ENCODE data around the gene FAM221A. TPM values are rescaled to one million over a fixed set of nuclear protein-coding genes. Genes with fewer than 3 reads are reported as not detected.
A peak's percentile ranks its signal among the peaks of the same experiment; 100 is the strongest.

FAM221A gene, protein sequence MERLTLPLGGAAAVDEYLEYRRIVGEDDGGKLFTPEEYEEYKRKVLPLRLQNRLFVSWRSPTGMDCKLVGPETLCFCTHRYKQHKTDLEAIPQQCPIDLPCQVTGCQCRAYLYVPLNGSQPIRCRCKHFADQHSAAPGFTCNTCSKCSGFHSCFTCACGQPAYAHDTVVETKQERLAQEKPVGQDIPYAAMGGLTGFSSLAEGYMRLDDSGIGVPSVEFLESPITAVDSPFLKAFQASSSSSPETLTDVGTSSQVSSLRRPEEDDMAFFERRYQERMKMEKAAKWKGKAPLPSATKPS
- total RNA-seq (10 to 100 TPM; 12.1 to 21.6 TPM), polyA plus RNA-seq (ENCODE audit: insufficient read length in 2 of 2) (10 to 100 TPM; 19.9 to 20.6 TPM)
- long read RNA-seq, donor 1, partial matches to known transcripts: 0 of 9 reads
- long read RNA-seq, donor 1, other reads (novel, unspliced or antisense): 0 of 9 reads
- long read RNA-seq, donor 2, partial matches to known transcripts: 0 of 2 reads
- long read RNA-seq, donor 2, other reads (novel, unspliced or antisense): 0 of 2 reads
- long read RNA-seq, donor 3, partial matches to known transcripts: 0 of 3 reads
- long read RNA-seq, donor 3, other reads (novel, unspliced or antisense): 0 of 3 reads
- long read RNA-seq, donor 4, partial matches to known transcripts: 0 of 5 reads
- long read RNA-seq, donor 4, other reads (novel, unspliced or antisense): 0 of 5 reads

DNA sequence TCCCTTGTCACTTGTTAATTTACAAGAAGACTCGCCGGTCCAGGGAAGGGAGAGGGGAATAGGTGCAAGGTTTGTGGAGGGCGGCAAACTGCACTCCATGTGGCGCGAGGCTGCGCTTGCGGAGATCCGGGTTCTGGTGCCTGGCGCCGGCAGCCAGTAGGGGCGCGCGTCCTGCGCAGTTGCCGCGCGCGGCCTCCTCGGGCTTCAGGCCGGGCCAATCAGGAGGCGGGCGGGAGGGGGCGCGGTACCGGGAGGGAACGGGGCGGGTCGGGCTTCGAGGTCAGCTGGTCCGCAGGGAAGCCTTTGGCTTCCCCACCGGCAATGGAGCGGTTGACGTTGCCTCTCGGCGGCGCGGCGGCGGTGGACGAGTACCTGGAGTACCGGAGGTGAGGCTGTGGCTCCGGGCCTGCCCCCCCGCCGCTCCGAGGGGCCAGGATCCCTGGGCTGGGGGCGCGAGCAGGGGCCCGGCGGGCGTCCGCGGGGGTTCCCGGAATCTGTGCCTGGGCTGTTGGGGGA, at the start of gene FAM221A:
TSS of gene FAM221A (plus strand) at position 302 of the 516 bp plus-strand sequence. CDS start at position 322, 20 bp downstream.
- Histone ChIP-seq H3K4me1 (ENCODE audit: control insufficient read depth, insufficient read depth, low read length) (peaks cover 12% of the 10 kb centered on the region), H3K27ac (ENCODE audit: low read depth, low read length) (peak within 1 kb of the TSS; percentile 64), H3K4me3 (ENCODE audit: low read depth, low read length) (peak within 1 kb of the TSS; percentile 85), H3K9me3 (ENCODE audit: control insufficient read depth, insufficient read depth, low read length) (no peaks in the 10 kb centered on the region), H3K27me3 (ENCODE audit: control insufficient read depth, insufficient read depth, low read length) (no peaks in the 10 kb centered on the region), H3K36me3 (ENCODE audit: control insufficient read depth, insufficient read depth, low read length) (peaks cover 6% of the 10 kb centered on the region)
- 0% methylated on average over 47 of the region's 53 CpGs for WGBS (ENCODE audit: insufficient coverage)
- DNase-seq (ENCODE audit: low read depth in 4 of 6, low spot score in 6 of 6): peak; percentile 40 to 95 (median 72)

DNA sequence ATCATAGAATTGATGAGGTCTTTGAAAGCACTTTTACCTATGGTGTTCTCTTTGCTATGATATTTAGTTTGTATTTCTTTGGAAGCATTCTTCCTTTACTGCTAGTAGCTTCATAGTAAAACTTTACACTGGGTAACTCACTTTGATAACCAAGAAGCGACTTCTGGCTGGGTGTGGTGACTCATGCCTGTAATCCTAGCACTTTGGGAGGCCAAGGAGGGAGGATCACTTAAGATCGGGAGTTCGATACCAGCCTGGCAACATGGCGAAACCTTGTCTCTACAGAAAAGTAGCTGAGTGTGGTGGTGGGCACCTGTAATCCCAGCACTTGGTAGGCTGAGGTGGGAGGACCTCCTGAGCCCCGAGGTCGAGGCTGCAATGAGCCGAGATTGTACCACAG, 46.6 kb upstream of the FAM221A start:
- 98% methylated on average over 7 of the region's 7 CpGs for WGBS (ENCODE audit: insufficient coverage)
- H3K4me3 ChIP-seq (ENCODE audit: low read depth, low read length): no peak overlapping the region
- no peaks in the 10 kb centered on the region for H3K36me3 ChIP-seq (ENCODE audit: control insufficient read depth, insufficient read depth, low read length)

DNA sequence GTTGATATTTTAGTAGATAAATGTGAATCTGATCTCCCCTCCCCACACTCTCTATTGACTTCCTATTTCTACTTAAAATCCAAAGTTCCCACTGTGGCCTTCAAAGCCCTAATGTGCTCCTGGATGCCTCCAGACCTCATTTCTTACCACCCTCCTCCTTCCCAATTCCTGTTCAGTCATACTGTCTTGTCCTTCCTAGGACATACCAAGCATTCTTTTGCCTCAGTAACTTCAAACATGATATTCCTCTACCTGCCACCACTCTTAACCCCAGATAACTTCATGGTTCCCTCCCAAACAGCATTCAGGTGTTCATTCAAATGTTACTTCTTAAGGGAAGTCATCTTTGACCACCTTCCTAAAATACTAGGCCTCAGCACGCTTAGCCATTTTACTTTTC, 34.2 kb upstream of the FAM221A start:
- no peaks in the 10 kb centered on the region for H3K4me1 ChIP-seq (ENCODE audit: control insufficient read depth, insufficient read depth, low read length)
- WGBS (ENCODE audit: insufficient coverage): no CpG with 5 or more reads among the region's 1 CpG
- no peak for DNase-seq (ENCODE audit: low read depth in 4 of 6, low spot score in 6 of 6)

More for the DNA sequence above, 46.6 kb upstream of the FAM221A start:
- H3K27me3 ChIP-seq (ENCODE audit: control insufficient read depth, insufficient read depth, low read length): no peaks in the 10 kb centered on the region
- no peak overlapping the region for H3K27ac ChIP-seq (ENCODE audit: low read depth, low read length)
- peaks cover 4% of the 10 kb centered on the region for H3K4me1 ChIP-seq (ENCODE audit: control insufficient read depth, insufficient read depth, low read length)
- H3K9me3 ChIP-seq (ENCODE audit: control insufficient read depth, insufficient read depth, low read length): no peaks in the 10 kb centered on the region
- DNase-seq (ENCODE audit: low read depth in 4 of 6, low spot score in 6 of 6): no peak

DNA sequence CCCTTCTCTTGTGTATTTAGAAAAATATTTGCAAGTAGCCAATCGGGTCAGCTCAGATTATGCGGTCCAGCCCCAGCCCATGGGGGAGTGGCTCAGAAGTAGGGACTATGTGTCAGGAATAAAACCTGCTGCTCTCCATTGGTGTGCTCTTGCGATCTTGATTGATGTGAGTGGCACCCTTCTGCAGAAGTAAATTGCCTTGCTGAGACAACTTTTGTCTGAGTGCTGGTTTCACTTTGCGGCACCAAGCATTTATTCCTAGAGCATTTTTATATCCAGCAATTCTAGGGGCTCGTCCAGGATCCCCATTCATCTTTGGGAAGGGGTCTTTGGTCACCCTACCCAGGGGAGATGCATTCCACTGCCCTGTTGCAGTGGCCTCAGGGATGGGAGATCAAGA, 26.1 kb upstream of the FAM221A start:
- Histone ChIP-seq H3K4me1 (ENCODE audit: control insufficient read depth, insufficient read depth, low read length) (no peaks in the 10 kb centered on the region), H3K9me3 (ENCODE audit: control insufficient read depth, insufficient read depth, low read length) (peaks cover 3% of the 10 kb centered on the region), H3K27ac (ENCODE audit: low read depth, low read length) (no peak overlapping the region), H3K36me3 (ENCODE audit: control insufficient read depth, insufficient read depth, low read length) (no peaks in the 10 kb centered on the region), H3K27me3 (ENCODE audit: control insufficient read depth, insufficient read depth, low read length) (no peaks in the 10 kb centered on the region), H3K4me3 (ENCODE audit: low read depth, low read length) (no peak overlapping the region)
- 93% methylated on average over 3 of the region's 5 CpGs for WGBS (ENCODE audit: insufficient coverage)
- no peak for DNase-seq (ENCODE audit: low read depth in 4 of 6, low spot score in 6 of 6)

More for the DNA sequence above, 34.2 kb upstream of the FAM221A start:
- no peaks in the 10 kb centered on the region for H3K27me3 ChIP-seq (ENCODE audit: control insufficient read depth, insufficient read depth, low read length)
- H3K27ac ChIP-seq (ENCODE audit: low read depth, low read length): no peak overlapping the region
- H3K36me3 ChIP-seq (ENCODE audit: control insufficient read depth, insufficient read depth, low read length): no peaks in the 10 kb centered on the region
- no peak overlapping the region for H3K4me3 ChIP-seq (ENCODE audit: low read depth, low read length)
- H3K9me3 ChIP-seq (ENCODE audit: control insufficient read depth, insufficient read depth, low read length): no peaks in the 10 kb centered on the region

DNA sequence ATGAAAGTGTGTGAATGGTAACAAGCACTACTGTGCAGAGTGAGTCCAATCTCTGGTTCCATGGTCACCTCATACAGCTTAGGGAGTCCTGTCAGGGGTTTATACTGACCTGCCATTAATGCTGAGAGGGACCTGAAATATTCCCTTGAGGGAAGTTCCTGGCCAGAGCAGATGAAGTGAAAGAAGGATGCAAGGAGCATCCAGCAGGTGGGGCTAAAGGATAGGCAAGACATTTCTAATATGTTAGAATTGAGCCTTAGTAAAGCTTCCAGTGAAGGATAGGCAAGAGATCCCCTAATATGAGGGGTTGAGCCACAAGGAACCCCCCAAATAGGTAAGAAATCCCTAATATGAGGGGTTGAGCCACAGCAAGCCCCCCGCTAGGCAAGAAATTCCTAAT, 25.5 kb upstream of the FAM221A start:
- Histone ChIP-seq H3K27ac (ENCODE audit: low read depth, low read length) (no peak overlapping the region), H3K27me3 (ENCODE audit: control insufficient read depth, insufficient read depth, low read length) (no peaks in the 10 kb centered on the region), H3K36me3 (ENCODE audit: control insufficient read depth, insufficient read depth, low read length) (no peaks in the 10 kb centered on the region), H3K9me3 (ENCODE audit: control insufficient read depth, insufficient read depth, low read length) (peaks cover 3% of the 10 kb centered on the region), H3K4me3 (ENCODE audit: low read depth, low read length) (no peak overlapping the region), H3K4me1 (ENCODE audit: control insufficient read depth, insufficient read depth, low read length) (no peaks in the 10 kb centered on the region)
- no CpG with 5 or more reads among the region's 1 CpG for WGBS (ENCODE audit: insufficient coverage)
- peak in 1 of 6 donors; percentile 3 for DNase-seq (ENCODE audit: low read depth in 4 of 6, low spot score in 6 of 6)

DNA sequence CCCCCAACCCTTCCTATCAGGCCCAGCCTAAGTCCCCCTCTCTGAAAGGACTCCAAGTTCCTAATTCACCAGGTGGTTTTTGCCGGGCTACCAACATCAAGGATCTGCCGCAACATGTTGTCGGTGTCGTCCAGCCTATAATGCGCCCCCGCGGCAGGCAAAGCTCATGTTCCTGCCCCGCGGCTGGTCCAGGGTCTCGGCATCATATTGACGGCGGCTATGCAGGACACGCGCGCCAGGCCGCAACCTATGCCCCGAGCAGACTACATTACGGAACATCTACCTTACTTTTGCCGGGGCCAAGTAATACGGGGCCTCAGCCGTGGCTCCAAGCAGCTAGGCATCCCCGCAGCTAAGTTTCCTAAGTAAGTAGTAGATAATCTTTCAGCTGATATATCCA, 24.6 kb upstream of the FAM221A start:
- H3K4me1 ChIP-seq (ENCODE audit: control insufficient read depth, insufficient read depth, low read length): no peaks in the 10 kb centered on the region
- 98% methylated on average over 18 of the region's 22 CpGs for WGBS (ENCODE audit: insufficient coverage)
- no peak overlapping the region for H3K27ac ChIP-seq (ENCODE audit: low read depth, low read length)
- no peak overlapping the region for H3K4me3 ChIP-seq (ENCODE audit: low read depth, low read length)
- H3K27me3 ChIP-seq (ENCODE audit: control insufficient read depth, insufficient read depth, low read length): no peaks in the 10 kb centered on the region
- H3K9me3 ChIP-seq (ENCODE audit: control insufficient read depth, insufficient read depth, low read length): peaks cover 3% of the 10 kb centered on the region
- H3K36me3 ChIP-seq (ENCODE audit: control insufficient read depth, insufficient read depth, low read length): no peaks in the 10 kb centered on the region
- DNase-seq (ENCODE audit: low read depth in 4 of 6, low spot score in 6 of 6): no peak

DNA sequence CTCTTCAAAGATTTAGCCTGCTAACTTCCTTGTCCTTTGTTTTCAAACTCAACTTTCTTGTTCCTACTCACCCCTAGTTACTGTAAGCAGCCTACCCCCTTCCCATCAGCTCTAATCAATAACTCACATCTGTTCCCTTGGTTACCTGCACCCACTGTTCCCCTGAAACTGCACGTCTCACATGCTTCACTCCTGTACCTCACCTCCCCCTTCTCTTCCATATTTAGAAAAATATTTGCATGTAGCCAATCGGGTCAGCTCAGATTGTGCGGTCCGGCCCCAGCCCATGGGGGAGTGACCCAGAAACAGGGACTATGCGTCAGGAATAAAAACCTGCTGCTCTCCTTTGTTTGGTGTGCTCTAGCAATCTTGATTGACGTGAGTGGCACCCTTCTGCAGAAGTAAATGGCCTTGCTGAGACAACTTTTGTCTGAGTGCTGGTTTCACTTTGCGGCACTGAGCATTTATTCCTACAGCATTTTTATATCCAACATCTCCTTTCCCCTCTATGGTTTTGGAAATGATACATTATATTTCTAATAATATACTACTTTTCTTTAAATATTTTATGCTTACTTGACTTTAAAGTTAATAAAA, 21.1 kb upstream of the FAM221A start:
- no peaks in the 10 kb centered on the region for H3K27me3 ChIP-seq (ENCODE audit: control insufficient read depth, insufficient read depth, low read length)
- H3K36me3 ChIP-seq (ENCODE audit: control insufficient read depth, insufficient read depth, low read length): no peaks in the 10 kb centered on the region
- H3K9me3 ChIP-seq (ENCODE audit: control insufficient read depth, insufficient read depth, low read length): peaks cover 3% of the 10 kb centered on the region
- 75% methylated on average over 5 of the region's 7 CpGs for WGBS (ENCODE audit: insufficient coverage)
- no peak overlapping the region for H3K4me3 ChIP-seq (ENCODE audit: low read depth, low read length)
- no peaks in the 10 kb centered on the region for H3K4me1 ChIP-seq (ENCODE audit: control insufficient read depth, insufficient read depth, low read length)
- no peak overlapping the region for H3K27ac ChIP-seq (ENCODE audit: low read depth, low read length)
- DNase-seq (ENCODE audit: low read depth in 4 of 6, low spot score in 6 of 6): no peak

DNA sequence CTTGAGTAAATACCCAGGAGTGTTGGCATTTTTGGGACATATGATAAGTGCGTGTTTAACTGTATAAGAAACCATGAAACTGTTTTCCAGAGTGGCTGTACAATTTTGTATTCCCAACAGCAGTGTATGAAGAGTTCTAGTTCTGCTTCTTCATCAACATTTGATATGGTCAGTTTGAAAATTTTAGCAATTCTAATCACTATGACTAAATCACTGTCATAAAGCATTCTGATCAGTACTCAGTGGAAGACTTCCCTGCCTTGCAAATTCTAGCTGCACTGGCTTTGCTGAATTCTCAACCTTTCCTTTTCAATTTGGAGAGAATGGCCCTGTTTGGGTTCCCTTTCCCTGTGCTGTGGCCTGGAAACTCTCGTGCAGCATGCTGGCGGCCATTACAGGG, 18.6 kb upstream of the FAM221A start:
- WGBS (ENCODE audit: insufficient coverage): 71% methylated on average over 1 of the region's 3 CpGs
- Histone ChIP-seq H3K4me1 (ENCODE audit: control insufficient read depth, insufficient read depth, low read length) (no peaks in the 10 kb centered on the region), H3K27ac (ENCODE audit: low read depth, low read length) (no peak overlapping the region), H3K9me3 (ENCODE audit: control insufficient read depth, insufficient read depth, low read length) (no peaks in the 10 kb centered on the region), H3K36me3 (ENCODE audit: control insufficient read depth, insufficient read depth, low read length) (no peaks in the 10 kb centered on the region), H3K4me3 (ENCODE audit: low read depth, low read length) (no peak overlapping the region), H3K27me3 (ENCODE audit: control insufficient read depth, insufficient read depth, low read length) (no peaks in the 10 kb centered on the region)
- DNase-seq (ENCODE audit: low read depth in 4 of 6, low spot score in 6 of 6): no peak

DNA sequence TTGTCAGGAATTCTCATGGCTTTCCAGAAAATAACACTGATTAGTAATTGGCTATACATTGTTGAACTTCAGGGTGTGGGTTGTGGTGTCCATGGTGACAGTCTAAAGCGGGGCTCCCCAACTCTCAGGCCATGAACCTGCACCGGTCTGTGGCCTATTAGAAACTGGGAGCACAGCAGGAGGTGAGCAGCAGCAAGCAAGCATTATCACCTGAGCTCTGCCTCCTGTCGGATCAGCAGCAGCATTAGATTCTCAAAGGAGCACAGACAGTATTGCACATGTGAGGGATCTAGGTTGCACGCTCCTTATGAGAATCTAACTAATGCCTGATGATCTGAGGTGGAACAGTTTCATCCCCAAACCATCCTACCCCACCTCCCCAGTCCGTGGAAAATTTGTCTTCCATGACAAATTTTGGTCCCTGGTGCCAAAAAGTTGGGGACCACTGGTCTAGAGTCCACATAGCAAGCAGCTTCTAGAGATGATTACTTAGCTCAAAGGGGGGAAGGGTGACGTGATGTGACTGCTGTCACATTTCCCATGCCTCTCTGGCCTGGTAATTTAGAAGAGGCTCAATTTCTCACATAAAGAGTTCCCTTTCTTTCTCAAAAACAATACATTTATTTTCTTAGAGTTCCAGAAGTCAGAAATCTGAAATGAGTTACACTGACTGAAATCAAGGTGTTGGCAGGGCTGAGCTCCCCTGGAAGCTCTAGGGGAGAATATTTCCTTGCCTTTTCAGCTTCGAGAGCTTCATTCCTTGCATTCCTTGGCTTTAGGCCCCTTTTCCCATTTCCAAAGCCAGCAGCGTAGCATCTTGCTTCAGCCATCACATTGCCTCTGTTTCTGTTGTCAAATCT, 17.6 kb upstream of the FAM221A start:
- 83% methylated on average over 4 of the region's 8 CpGs for WGBS (ENCODE audit: insufficient coverage)
- H3K27ac ChIP-seq (ENCODE audit: low read depth, low read length): no peak overlapping the region
- no peaks in the 10 kb centered on the region for H3K27me3 ChIP-seq (ENCODE audit: control insufficient read depth, insufficient read depth, low read length)
- H3K36me3 ChIP-seq (ENCODE audit: control insufficient read depth, insufficient read depth, low read length): no peaks in the 10 kb centered on the region
- no peaks in the 10 kb centered on the region for H3K9me3 ChIP-seq (ENCODE audit: control insufficient read depth, insufficient read depth, low read length)
- H3K4me3 ChIP-seq (ENCODE audit: low read depth, low read length): no peak overlapping the region
- H3K4me1 ChIP-seq (ENCODE audit: control insufficient read depth, insufficient read depth, low read length): no peaks in the 10 kb centered on the region
- DNase-seq (ENCODE audit: low read depth in 4 of 6, low spot score in 6 of 6): no peak

Measured in spinal cord (tissue), 10 donors.